PC-3 (cell line): Measurements from ENCODE around the gene GAP43.

Experiments used
- CTCF ChIP-seq: fragments of 300-600 bp; sonication (generic); conservative IDR thresholded peaks from 2 replicates; pipeline ENCODE4 v1.5.1; 2017; ENCODE audit warnings: antibody characterized with exemption, low read depth, mild to moderate bottlenecking, low read length
- EZH2phosphoT487 ChIP-seq: fragments of 300-600 bp; sonication (generic); IDR thresholded peaks from 2 replicates; pipeline ENCODE4 v1.6.1; 2018; ENCODE audit warnings: mild to moderate bottlenecking, antibody characterized with exemption, low read length, borderline replicate concordance

GRCh38 chr3:115658032-115658336 is 34.7 kb downstream of the GAP43 start:
- TF ChIP-seq CTCF: no peak
- no peak for TF ChIP-seq EZH2phosphoT487
